HL-60 (cell line): ENCODE results near the gene ADGRD2.

Experiments
- DNase-seq, 2 experiments: peaks; one replicate each; pipeline ENCODE4 v3.0.0-alpha.2; 2010 to 2020; ENCODE audit warnings: low read depth in 1 of 2, low spot score in 1 of 2
- H3K27ac ChIP-seq: fragments of 250-450 bp; sonication (Bioruptor Pico); replicated peaks from 2 replicates; pipeline ENCODE4 v1.5.1; 2020; ENCODE audit warnings: mild to moderate bottlenecking, moderate library complexity
- H3K27me3 ChIP-seq: fragments of 250-450 bp; sonication (Bioruptor Pico); 2 replicates; pipeline ENCODE4 v1.5.1; 2021; ENCODE audit warnings: mild to moderate bottlenecking, moderate library complexity; ENCODE audit not compliant: insufficient read depth, poor library complexity, severe bottlenecking
- H3K4me3 ChIP-seq: replicated peaks from 2 replicates; pipeline ENCODE4 v1.5.1; 2011; ENCODE audit warnings: mild to moderate bottlenecking, control low read depth, low read length; ENCODE audit not compliant: insufficient read depth
- GABPA ChIP-seq: IDR thresholded peaks from 2 replicates; pipeline ENCODE4 v1.6.1; 2012; ENCODE audit warnings: low read depth
- POLR2AphosphoS5 ChIP-seq: IDR thresholded peaks from 2 replicates; pipeline ENCODE4 v1.6.1; 2012; ENCODE audit warnings: low read depth
- SPI1 ChIP-seq: IDR thresholded peaks from 2 replicates; pipeline ENCODE4 v1.6.1; 2012; ENCODE audit warnings: low read depth, mild to moderate bottlenecking, borderline replicate concordance
- TF ChIP-seq, protein P1 (sequence below): IDR thresholded peaks from 2 replicates; pipeline ENCODE4 v1.6.1; 2012; ENCODE audit warnings: low read depth; ENCODE audit not compliant: insufficient replicate concordance
- TF ChIP-seq, protein P2 (sequence below): IDR thresholded peaks from one replicate; pipeline ENCODE4 v1.5.1; 2011; ENCODE audit warnings: low read length, control low read depth, inconsistent platforms; ENCODE audit not compliant: insufficient read depth

The ADGRD2 gene

DNA sequence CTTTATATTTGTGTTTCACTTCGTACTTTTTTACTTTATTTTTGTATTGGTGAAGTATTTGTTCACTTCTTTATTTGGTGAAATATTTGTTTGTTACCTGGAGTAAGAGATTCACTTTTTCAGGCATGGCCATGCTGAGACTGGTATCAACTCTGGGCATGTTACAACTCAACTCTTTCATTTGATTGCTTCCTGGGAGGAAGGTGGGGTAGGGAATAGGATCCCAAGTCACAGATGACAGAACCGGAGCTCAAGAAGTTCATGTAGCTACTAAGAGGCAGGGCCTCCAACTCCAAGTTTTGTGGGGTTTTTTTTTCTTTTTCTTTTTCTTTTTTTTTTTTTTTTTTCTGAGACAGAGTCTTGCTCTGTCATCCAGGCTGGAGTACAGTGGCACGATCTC, 6.1 kb upstream of the ADGRD2 start:
- Histone ChIP-seq H3K4me3 (no peak overlapping the region), H3K27me3 (no peaks in the 10 kb centered on the region), H3K27ac (no peak overlapping the region)
- DNase-seq = no peak
- TF ChIP-seq, protein P1, sequence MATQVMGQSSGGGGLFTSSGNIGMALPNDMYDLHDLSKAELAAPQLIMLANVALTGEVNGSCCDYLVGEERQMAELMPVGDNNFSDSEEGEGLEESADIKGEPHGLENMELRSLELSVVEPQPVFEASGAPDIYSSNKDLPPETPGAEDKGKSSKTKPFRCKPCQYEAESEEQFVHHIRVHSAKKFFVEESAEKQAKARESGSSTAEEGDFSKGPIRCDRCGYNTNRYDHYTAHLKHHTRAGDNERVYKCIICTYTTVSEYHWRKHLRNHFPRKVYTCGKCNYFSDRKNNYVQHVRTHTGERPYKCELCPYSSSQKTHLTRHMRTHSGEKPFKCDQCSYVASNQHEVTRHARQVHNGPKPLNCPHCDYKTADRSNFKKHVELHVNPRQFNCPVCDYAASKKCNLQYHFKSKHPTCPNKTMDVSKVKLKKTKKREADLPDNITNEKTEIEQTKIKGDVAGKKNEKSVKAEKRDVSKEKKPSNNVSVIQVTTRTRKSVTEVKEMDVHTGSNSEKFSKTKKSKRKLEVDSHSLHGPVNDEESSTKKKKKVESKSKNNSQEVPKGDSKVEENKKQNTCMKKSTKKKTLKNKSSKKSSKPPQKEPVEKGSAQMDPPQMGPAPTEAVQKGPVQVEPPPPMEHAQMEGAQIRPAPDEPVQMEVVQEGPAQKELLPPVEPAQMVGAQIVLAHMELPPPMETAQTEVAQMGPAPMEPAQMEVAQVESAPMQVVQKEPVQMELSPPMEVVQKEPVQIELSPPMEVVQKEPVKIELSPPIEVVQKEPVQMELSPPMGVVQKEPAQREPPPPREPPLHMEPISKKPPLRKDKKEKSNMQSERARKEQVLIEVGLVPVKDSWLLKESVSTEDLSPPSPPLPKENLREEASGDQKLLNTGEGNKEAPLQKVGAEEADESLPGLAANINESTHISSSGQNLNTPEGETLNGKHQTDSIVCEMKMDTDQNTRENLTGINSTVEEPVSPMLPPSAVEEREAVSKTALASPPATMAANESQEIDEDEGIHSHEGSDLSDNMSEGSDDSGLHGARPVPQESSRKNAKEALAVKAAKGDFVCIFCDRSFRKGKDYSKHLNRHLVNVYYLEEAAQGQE = no peak
- TF ChIP-seq POLR2AphosphoS5 = no peak
- no peak for TF ChIP-seq SPI1

DNA sequence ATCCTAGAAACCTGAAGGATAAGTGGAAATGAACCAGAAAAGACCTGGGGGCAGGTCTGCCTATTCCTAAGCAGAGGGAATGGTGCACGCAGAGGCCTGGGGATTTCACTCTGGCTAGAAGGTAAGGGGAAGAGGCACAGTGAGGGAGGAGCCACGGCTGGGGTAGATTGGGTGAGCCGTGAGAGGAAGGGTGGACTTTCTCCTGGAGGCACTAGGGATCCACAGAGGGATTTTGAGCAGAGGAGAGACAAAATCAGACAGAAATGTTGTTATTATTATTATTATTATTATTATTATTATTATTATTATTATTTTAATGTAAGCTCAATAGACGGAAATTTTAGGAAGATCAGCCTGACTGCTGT, 3.0 kb upstream of the ADGRD2 start:
- DNase-seq = no peak
- H3K27ac ChIP-seq = no peak overlapping the region
- H3K27me3 ChIP-seq = peaks cover 6% of the 10 kb centered on the region
- TF ChIP-seq POLR2AphosphoS5 (no peak), SPI1 (no peak)
- no peak overlapping the region for H3K4me3 ChIP-seq

DNA sequence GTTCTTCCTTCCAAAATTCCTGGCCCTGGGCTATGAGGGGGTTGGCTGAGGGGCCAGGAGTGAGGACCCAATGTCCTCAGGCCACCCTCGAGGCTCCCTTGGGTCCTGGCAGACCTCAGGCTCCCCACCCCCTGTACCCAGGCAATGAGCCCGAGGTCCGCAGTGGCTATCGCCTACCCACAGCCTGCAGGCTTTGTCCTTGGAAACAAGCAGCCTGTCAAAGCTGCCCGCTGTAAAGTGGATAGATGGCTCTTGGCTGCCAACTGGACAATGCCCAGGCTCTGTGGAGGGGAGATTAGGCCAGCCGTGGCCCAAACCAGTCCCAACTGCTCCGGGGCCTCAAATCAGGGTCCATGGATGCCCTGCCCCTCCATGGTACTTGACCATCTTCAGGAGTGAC, 2.2 kb upstream of the ADGRD2 start:
- H3K27ac ChIP-seq = no peak overlapping the region
- no peak overlapping the region for H3K4me3 ChIP-seq
- no peak for DNase-seq
- H3K27me3 ChIP-seq = peaks cover 6% of the 10 kb centered on the region
- no peak for TF ChIP-seq POLR2AphosphoS5
- TF ChIP-seq, protein P1 = no peak
- no peak for TF ChIP-seq GABPA
- no peak for TF ChIP-seq SPI1
- TF ChIP-seq, protein P2, sequence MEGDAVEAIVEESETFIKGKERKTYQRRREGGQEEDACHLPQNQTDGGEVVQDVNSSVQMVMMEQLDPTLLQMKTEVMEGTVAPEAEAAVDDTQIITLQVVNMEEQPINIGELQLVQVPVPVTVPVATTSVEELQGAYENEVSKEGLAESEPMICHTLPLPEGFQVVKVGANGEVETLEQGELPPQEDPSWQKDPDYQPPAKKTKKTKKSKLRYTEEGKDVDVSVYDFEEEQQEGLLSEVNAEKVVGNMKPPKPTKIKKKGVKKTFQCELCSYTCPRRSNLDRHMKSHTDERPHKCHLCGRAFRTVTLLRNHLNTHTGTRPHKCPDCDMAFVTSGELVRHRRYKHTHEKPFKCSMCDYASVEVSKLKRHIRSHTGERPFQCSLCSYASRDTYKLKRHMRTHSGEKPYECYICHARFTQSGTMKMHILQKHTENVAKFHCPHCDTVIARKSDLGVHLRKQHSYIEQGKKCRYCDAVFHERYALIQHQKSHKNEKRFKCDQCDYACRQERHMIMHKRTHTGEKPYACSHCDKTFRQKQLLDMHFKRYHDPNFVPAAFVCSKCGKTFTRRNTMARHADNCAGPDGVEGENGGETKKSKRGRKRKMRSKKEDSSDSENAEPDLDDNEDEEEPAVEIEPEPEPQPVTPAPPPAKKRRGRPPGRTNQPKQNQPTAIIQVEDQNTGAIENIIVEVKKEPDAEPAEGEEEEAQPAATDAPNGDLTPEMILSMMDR = no peak

DNA sequence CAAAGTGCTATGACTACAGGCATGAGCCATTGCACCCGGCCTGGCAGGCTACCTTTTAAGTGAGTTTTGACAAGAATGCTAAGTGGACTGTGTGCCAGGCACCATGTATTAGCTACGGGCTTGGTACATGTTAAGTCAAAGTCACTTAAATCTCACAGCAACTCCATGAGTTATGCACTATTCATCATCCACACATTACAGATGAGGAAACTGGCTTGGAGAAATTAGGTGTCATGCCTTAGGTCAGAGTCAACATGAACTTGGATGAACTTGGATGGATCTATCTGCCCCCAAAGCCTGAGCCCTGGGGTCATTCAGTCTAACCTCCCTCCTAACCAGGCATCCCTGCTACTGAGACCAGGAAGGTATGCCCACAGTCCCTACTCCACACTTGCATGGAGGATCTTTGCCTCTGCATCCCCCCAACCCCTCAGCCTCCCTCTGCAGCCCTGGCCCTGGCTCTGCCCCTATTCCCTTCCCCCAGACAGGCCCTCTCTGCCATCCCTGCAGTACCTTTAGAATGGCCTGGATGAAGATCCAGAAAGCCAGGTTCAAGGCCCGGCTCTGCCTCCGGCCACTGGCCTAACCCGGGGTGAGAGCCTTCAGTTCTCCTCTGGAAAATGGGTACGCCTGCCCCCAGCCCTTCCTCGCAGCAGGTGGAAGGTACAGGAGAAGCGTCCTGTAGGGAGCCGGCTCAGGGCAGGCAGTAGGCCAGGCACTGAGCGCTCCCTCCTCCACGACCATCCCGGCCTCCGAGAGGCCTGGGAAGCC, 685 bp upstream of the ADGRD2 start:
- H3K27ac ChIP-seq = no peak overlapping the region
- TF ChIP-seq SPI1 = no peak
- TF ChIP-seq POLR2AphosphoS5 = no peak
- no peak for TF ChIP-seq GABPA
- TF ChIP-seq, protein P2 = no peak
- TF ChIP-seq, protein P1 = no peak
- no peak for DNase-seq

More for the DNA sequence above, 685 bp upstream of the ADGRD2 start:
- Histone ChIP-seq H3K4me3 (no peak overlapping the region), H3K27me3 (peaks cover 6% of the 10 kb centered on the region)
